Nephron progenitor cell (in vitro differentiated cells): Measurements from ENCODE around the gene ATP7B.

Experiments
- DNase-seq: peaks from one replicate; pipeline ENCODE4 v3.0.0; 2021
- H3K27ac Mint-ChIP-seq: 2 replicates; pipeline ENCODE4 v1.8.0; 2021; ENCODE audit warnings: mild to moderate bottlenecking, moderate library complexity, mixed read lengths
- H3K27me3 Mint-ChIP-seq: 2 replicates; pipeline ENCODE4 v1.8.0; 2021; ENCODE audit warnings: mild to moderate bottlenecking, low read depth, mixed read lengths; ENCODE audit not compliant: poor library complexity
- H3K36me3 Mint-ChIP-seq: 2 replicates; pipeline ENCODE4 v1.8.0; 2021; ENCODE audit warnings: low read depth, mixed read lengths
- H3K4me1 Mint-ChIP-seq: 2 replicates; pipeline ENCODE4 v1.8.0; 2021; ENCODE audit warnings: mixed read lengths
- H3K4me3 Mint-ChIP-seq: 2 replicates; pipeline ENCODE4 v1.8.0; 2021; ENCODE audit warnings: mild to moderate bottlenecking, moderate library complexity, mixed read lengths
- H3K9me3 Mint-ChIP-seq: 2 replicates; pipeline ENCODE4 v1.8.0; 2021; ENCODE audit warnings: mild to moderate bottlenecking, moderate library complexity, mixed read lengths
- TF ChIP-seq, protein P1 (sequence below): fragments of 200-600 bp; sonication (generic); IDR thresholded peaks from 2 replicates; pipeline ENCODE4 v1.5.0; 2021; ENCODE audit warnings: antibody characterized with exemption

Gene ATP7B

DNA sequence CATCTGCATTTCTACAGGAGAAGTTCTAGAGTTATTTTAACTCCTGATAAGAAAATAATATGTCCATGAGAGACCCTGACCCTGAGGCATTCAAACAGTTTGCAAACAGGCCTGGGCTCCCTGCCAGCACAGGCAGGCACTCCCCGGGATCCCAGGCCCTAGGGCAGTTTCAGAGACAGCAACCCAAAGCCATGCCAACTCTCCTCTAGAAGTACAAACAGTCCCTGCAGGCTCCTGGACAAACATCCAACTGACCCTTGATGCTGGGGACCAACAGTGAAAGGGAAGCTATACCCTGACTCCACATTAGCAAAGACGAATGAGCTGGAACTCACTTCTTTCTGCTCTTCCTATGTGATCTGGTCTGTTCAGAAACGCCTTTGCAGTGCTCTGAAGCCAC, 104.7 kb downstream of the ATP7B start:
- Mint-ChIP-seq H3K27ac (no peak overlapping the region), H3K27me3 (peaks cover 32% of the 10 kb centered on the region), H3K4me3 (no peak overlapping the region), H3K36me3 (no peaks in the 10 kb centered on the region), H3K4me1 (peaks cover 4% of the 10 kb centered on the region), H3K9me3 (no peaks in the 10 kb centered on the region)
- TF ChIP-seq, protein P1, sequence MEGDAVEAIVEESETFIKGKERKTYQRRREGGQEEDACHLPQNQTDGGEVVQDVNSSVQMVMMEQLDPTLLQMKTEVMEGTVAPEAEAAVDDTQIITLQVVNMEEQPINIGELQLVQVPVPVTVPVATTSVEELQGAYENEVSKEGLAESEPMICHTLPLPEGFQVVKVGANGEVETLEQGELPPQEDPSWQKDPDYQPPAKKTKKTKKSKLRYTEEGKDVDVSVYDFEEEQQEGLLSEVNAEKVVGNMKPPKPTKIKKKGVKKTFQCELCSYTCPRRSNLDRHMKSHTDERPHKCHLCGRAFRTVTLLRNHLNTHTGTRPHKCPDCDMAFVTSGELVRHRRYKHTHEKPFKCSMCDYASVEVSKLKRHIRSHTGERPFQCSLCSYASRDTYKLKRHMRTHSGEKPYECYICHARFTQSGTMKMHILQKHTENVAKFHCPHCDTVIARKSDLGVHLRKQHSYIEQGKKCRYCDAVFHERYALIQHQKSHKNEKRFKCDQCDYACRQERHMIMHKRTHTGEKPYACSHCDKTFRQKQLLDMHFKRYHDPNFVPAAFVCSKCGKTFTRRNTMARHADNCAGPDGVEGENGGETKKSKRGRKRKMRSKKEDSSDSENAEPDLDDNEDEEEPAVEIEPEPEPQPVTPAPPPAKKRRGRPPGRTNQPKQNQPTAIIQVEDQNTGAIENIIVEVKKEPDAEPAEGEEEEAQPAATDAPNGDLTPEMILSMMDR, result no peak
- no peak for DNase-seq

DNA sequence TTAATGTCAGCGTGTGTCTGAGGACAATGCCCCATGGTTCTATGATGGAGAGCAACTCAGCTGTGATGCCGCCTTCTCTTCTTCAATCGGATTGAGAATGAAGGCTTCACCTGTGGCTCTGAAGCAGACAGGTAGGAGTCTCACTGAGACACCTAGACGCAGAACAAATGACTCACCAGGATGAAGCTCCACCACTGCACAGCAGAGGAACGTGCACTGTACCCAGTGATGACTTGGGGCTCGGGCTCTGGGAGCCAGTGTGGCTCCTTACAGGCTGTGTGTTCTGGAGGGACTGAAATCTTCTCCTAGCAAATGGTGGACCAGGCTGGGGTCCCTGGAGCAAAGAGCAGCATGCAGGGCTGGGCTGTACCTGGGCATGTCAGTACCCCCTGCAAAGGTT, 105.5 kb downstream of the ATP7B start:
- H3K4me3 Mint-ChIP-seq, result no peak overlapping the region
- no peaks in the 10 kb centered on the region for H3K4me1 Mint-ChIP-seq
- peak overlapping the region; percentile 10 for H3K27ac Mint-ChIP-seq
- no peak for DNase-seq
- TF ChIP-seq, protein P1, result no peak
- no peaks in the 10 kb centered on the region for H3K9me3 Mint-ChIP-seq
- peaks cover 30% of the 10 kb centered on the region for H3K27me3 Mint-ChIP-seq
- no peaks in the 10 kb centered on the region for H3K36me3 Mint-ChIP-seq

DNA sequence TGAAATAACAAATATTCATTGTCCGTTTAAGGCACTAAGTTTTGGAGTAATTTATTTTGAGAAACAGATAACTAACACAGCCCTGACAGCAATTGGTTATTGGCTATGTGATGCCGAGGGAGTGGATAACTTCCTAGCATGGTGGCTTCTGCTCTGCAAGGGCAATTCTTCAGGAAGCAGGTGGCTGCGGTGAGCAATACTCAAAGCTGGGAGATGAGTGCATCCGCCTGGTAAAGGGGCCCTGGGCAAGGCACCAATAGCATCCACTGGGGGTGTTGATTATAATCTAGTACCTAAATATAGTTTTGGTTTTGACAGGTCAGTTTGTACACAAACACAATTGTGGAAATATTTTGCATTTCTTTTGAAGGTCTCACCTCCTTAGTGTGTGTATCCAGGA, 108.5 kb downstream of the ATP7B start:
- Mint-ChIP-seq H3K4me3 (no peak overlapping the region), H3K4me1 (no peaks in the 10 kb centered on the region), H3K27me3 (peaks cover 27% of the 10 kb centered on the region), H3K27ac (no peak overlapping the region), H3K9me3 (no peaks in the 10 kb centered on the region), H3K36me3 (no peaks in the 10 kb centered on the region)
- TF ChIP-seq, protein P1, result no peak
- no peak for DNase-seq

DNA sequence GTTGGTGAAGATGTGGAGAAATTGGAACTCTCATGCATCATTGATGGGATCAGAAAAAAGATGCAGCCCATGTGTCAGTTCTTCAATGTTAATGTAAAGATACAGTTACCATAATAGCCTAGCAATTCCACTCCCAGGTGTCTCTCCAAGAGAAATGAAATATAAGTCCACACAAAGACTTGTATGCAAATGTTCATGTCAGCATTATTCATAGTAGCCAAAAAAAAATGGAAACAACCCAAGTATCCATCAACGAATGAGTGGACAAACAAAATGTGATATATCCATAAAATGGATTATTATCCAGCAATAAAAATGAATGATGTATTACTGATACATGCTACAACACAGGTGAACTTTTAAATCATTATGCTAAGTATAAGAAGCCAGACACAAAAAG, 110.8 kb downstream of the ATP7B start:
- Mint-ChIP-seq H3K27me3 (peaks cover 22% of the 10 kb centered on the region), H3K36me3 (no peaks in the 10 kb centered on the region), H3K4me3 (no peak overlapping the region), H3K4me1 (peaks cover 5% of the 10 kb centered on the region), H3K27ac (no peak overlapping the region), H3K9me3 (no peaks in the 10 kb centered on the region)
- no peak for DNase-seq
- TF ChIP-seq, protein P1, result no peak

DNA sequence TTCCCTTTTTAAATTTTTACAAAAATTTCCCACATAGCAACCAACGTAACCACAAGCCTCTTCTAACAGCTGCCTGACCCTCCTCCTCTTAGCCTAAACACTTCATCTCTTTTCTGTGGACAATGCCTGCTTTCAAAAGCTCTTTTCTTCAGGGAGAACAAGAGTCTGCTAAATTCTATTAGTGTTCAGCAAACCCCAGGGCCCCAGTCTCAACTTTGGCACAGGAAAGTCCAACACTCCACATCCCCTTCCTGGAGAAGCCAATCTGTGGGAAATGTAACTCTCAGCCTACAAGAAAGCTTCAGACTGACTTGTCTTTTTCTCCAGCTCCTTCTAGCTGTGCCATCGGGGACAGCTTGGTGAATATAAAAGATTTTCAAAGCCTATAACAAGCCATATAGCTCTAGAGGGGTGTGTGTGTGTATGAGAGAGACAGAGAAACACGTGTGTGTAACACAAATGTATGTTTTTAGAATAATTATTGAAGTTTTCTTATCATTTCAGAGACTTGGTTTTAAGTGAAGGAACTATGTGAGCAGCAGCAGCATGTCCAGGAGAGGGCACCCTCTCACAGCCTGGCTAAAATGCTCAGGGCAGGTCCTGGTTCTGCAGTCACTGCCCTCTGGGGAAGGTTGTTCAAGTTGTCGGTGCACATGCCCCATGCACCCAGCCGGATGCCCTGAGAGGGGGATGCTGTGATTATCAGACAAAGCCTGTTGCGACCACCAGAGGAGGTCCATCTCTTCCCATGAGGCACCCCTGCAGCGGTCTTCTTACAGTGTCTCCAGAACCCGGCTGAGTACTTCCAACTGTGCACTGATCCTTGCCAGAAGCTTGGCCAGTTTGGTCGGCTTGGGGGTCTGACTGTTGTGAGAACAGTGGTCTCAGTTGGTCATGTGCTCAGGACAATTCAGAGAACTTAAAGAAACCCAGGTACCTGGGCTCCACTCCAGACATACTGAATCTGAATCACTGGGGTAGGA, 115.1 kb downstream of the ATP7B start:
- H3K4me1 Mint-ChIP-seq, result peaks cover 25% of the 10 kb centered on the region
- H3K27me3 Mint-ChIP-seq, result peaks cover 18% of the 10 kb centered on the region
- peak; percentile 59 for DNase-seq
- TF ChIP-seq, protein P1, result peak; percentile 67
- peak overlapping the region; percentile 5 for H3K27ac Mint-ChIP-seq
- no peaks in the 10 kb centered on the region for H3K9me3 Mint-ChIP-seq
- no peak overlapping the region for H3K4me3 Mint-ChIP-seq
- no peaks in the 10 kb centered on the region for H3K36me3 Mint-ChIP-seq

DNA sequence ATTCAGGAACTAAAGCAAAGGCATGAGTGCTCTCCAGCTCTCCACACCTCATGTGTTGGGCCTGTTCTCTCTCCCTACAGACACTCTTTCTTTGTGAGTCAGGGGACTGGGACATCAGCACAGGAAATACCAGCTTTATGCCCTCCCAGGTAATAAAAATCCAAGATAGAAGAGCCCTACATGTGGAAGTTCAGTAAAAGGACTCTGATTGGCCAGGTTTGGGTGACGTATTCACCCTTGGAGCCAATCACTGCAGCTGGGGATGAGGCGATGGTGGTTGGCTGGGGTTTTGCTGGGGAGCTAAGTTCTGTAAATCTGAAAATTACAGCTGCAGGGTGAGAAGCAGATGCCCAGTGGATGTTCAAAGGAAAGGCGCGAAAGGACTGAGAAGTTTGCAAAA, 117.0 kb downstream of the ATP7B start:
- peaks cover 29% of the 10 kb centered on the region for H3K4me1 Mint-ChIP-seq
- TF ChIP-seq, protein P1, result no peak
- peaks cover 8% of the 10 kb centered on the region for H3K9me3 Mint-ChIP-seq
- DNase-seq, result no peak
- peaks cover 11% of the 10 kb centered on the region for H3K27me3 Mint-ChIP-seq
- no peaks in the 10 kb centered on the region for H3K36me3 Mint-ChIP-seq
- no peak overlapping the region for H3K4me3 Mint-ChIP-seq
- H3K27ac Mint-ChIP-seq, result no peak overlapping the region
